Thyroid gland (tissue), 4 donors: Measurements from ENCODE around the gene CUL9. TPM values are rescaled to one million over a fixed set of nuclear protein-coding genes. Genes with fewer than 3 reads are reported as not detected.

Experiments used
- DNase-seq, 2 donors: peaks; one replicate each; pipeline ENCODE4 v3.0.0-alpha.2; 2019
- H3K27ac ChIP-seq, 3 donors: fragments of 200-600 bp; sonication (generic); 1 replicate in 2 of 3; 2 replicates in 1 of 3; pipeline ENCODE4 v1.5.1; 2016 to 2019; ENCODE audit warnings: mild to moderate bottlenecking in 1 of 3, moderate library complexity in 1 of 3
- H3K27me3 ChIP-seq: fragments of 200-600 bp; sonication (generic); one replicate; pipeline ENCODE4 v1.5.1; 2019
- H3K36me3 ChIP-seq, 2 donors: fragments of 200-600 bp; sonication (generic); one replicate each; pipeline ENCODE4 v1.5.1; 2016 to 2019
- H3K4me1 ChIP-seq, 2 donors: fragments of 200-600 bp; sonication (generic); one replicate each; pipeline ENCODE4 v1.5.1; 2017 to 2019
- H3K4me3 ChIP-seq, 3 donors: fragments of 200-600 bp; sonication (generic); replicated peaks in 1 of 3; 1 replicate in 2 of 3; 2 replicates in 1 of 3; pipeline ENCODE4 v1.5.1; 2016; ENCODE audit warnings: mild to moderate bottlenecking in 1 of 3
- H3K9me3 ChIP-seq: fragments of 200-600 bp; sonication (generic); one replicate; pipeline ENCODE4 v1.5.1; 2017
- CTCF ChIP-seq, 6 experiments: fragments of 200-600 bp in 3 of 6; fragments of 450-650 bp in 3 of 6; sonication (generic) in 3 of 6; IDR thresholded peaks; one replicate each; pipeline ENCODE4 v1.5.1; 2016 to 2019; ENCODE audit warnings: antibody characterized with exemption in 6 of 6, mild to moderate bottlenecking in 2 of 6, inconsistent platforms in 1 of 6, moderate library complexity in 1 of 6
- POLR2A ChIP-seq, 2 donors: fragments of 450-650 bp; IDR thresholded peaks; one replicate each; pipeline ENCODE4 v1.6.1; 2017; ENCODE audit warnings: antibody characterized with exemption in 2 of 2, mild to moderate bottlenecking in 2 of 2, moderate library complexity in 1 of 2
- WGBS, 2 donors: methylation state at CpG; one replicate each; pipeline ENCODE4 v1.1.5; 2017; 5-methylcytosine and 5-hydroxymethylcytosine counted together
- intact Hi-C: fragments of 100-400 bp; cut with DNase I; formaldehyde crosslinking; loops from one replicate; pipeline ENCODE4 v1.15.1; 2023
- total RNA-seq, 4 donors: library from RNA; depleted of rRNA; stranded (reverse); fragments of >200 nt; gene quantifications; one replicate each; pipeline ENCODE4 v1.2.3, GENCODE V29; 2016

CUL9 gene
- total RNA-seq, 4 donors from 2014 or later = 39.7 to 63.3 (median 59.0) TPM

DNA sequence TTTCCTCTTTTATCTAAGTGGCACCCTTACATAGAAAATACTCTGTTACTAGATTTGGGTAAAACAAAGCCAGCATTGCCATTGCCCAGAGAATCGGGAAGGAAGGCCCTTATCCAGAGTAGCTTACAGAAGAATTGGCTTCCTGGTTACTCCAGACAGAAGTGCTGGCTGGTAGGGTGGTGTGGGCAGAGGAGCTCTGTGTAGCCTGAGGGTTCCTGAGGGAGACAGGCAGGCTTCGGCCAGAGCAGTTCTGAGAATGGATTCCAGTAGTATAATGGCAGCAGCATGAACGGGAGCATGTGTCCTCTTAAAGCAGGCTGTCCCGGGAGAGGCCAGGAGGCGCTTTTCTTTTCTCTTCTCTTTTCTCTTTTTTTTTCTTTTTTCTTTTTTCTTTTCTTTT is 11.9 kb downstream of the CUL9 start:
- Histone ChIP-seq H3K27me3 (no peaks in the 10 kb centered on the region), H3K27ac (no peak overlapping the region), H3K4me1 (no peaks in the 10 kb centered on the region), H3K36me3 (peaks cover 26 to 27% of the 10 kb centered on the region in 2 donors), H3K4me3 (no peak overlapping the region), H3K9me3 (no peaks in the 10 kb centered on the region)
- no peak for DNase-seq
- TF ChIP-seq POLR2A (IDR thresholded peaks at IDR 0.05) (no peak), CTCF (IDR thresholded peaks at IDR 0.05) (no peak)
- 87 to 93% methylated on average over 5 of the region's 5 CpGs for WGBS, 2 donors
- intact Hi-C loops = no loop called here

GRCh38 chr6:43196337-43196736 is 14.3 kb downstream of the CUL9 start:
- intact Hi-C loops = no loop called here
- Histone ChIP-seq H3K9me3 (no peaks in the 10 kb centered on the region), H3K36me3 (peaks cover 34 to 40% of the 10 kb centered on the region in 2 donors), H3K27ac (no peak overlapping the region), H3K4me3 (no peak overlapping the region), H3K27me3 (no peaks in the 10 kb centered on the region), H3K4me1 (no peaks in the 10 kb centered on the region)
- 81 to 96% methylated on average over 5 of the region's 5 CpGs for WGBS, 2 donors
- TF ChIP-seq POLR2A (IDR thresholded peaks at IDR 0.05) (no peak), CTCF (IDR thresholded peaks at IDR 0.05) (no peak)
- no peak for DNase-seq

DNA sequence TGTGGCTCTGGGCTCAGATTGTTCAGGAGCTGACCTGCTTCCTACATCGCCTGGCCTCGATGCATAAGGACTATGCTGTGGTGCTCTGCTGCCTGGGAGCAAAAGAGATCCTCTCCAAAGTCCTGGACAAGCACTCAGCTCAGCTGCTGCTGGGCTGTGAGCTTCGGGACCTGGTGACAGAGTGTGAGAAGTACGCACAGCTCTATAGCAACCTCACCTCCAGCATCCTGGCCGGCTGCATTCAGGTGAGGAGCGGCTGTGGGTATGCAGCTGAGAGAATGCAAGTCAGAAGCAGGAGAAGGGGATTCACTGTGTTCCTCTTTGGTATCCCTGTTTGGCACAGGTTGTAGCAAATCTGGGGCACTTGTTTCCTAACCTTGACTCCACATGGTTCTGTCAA is 17.9 kb downstream of the CUL9 start:
- DNase-seq = no peak
- H3K36me3 ChIP-seq = peaks cover 32 to 43% of the 10 kb centered on the region in 2 donors
- no peaks in the 10 kb centered on the region for H3K27me3 ChIP-seq
- intact Hi-C loops = no loop called here
- H3K9me3 ChIP-seq = no peaks in the 10 kb centered on the region
- TF ChIP-seq CTCF (IDR thresholded peaks at IDR 0.05) (no peak), POLR2A (IDR thresholded peaks at IDR 0.05) (no peak)
- WGBS, 2 donors = 81 to 85% methylated on average over 6 of the region's 6 CpGs
- H3K4me3 ChIP-seq = no peak overlapping the region
- H3K27ac ChIP-seq = no peak overlapping the region
- H3K4me1 ChIP-seq = no peaks in the 10 kb centered on the region

DNA sequence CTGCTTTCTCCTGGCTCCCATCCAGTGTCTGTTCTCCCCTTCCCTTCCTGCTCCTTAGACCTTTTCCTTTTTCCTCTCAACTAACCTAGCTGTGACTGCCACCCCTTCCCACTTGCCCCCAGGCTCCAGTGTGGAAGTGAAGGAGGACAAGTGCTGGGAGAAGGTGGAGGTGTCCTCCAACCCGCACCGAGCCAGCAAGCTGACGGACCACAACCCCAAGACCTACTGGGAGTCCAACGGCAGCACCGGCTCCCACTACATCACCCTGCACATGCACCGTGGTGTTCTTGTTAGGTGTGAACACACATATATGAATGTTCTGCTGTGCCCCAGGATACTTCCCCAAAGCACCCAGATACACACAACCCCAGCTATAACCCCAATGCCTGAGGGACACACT is 18.5 kb downstream of the CUL9 start:
- WGBS, 2 donors = 94 to 98% methylated on average over 6 of the region's 6 CpGs
- no peaks in the 10 kb centered on the region for H3K9me3 ChIP-seq
- intact Hi-C loops = no loop called here
- no peak for DNase-seq
- H3K4me1 ChIP-seq = no peaks in the 10 kb centered on the region
- H3K36me3 ChIP-seq = peaks cover 33 to 40% of the 10 kb centered on the region in 2 donors
- H3K4me3 ChIP-seq = no peak overlapping the region
- H3K27me3 ChIP-seq = no peaks in the 10 kb centered on the region
- H3K27ac ChIP-seq = no peak overlapping the region
- no peak for TF ChIP-seq POLR2A (IDR thresholded peaks at IDR 0.05)
- no peak for TF ChIP-seq CTCF (IDR thresholded peaks at IDR 0.05)

DNA sequence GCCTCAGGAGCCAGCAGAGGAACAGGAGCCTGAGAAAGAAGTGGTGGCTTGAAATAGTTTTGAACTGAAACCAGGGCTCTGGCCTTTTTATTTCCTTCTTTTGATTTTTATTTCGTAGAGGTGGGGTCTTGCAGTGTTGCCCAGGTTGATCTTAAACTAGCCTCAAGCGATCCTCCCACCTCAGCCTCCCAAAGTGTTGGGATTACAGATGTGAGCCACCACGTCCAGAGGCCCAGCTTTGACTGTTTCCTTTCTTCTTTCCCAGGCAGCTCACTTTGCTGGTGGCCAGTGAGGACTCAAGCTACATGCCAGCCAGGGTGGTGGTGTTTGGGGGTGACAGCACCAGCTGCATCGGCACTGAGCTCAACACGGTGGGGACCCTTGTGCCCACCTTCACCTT is 20.5 kb downstream of the CUL9 start:
- no peak for DNase-seq
- no peaks in the 10 kb centered on the region for H3K4me1 ChIP-seq
- intact Hi-C loops = no loop called here
- H3K36me3 ChIP-seq = peaks cover 17 to 29% of the 10 kb centered on the region in 2 donors
- no peaks in the 10 kb centered on the region for H3K9me3 ChIP-seq
- TF ChIP-seq CTCF (IDR thresholded peaks at IDR 0.05) (no peak), POLR2A (IDR thresholded peaks at IDR 0.05) (no peak)
- H3K4me3 ChIP-seq = no peak overlapping the region
- H3K27me3 ChIP-seq = no peaks in the 10 kb centered on the region
- H3K27ac ChIP-seq = no peak overlapping the region
- 92 to 93% methylated on average over 5 of the region's 5 CpGs for WGBS, 2 donors
